ENCODE measurements around the gene COTL1.
"Not testable (repeated sequence)": the region's sequence is repeated elsewhere in the genome, so short reads cannot be mapped to it uniquely, and the experiment has no call there.

The COTL1 gene

DNA sequence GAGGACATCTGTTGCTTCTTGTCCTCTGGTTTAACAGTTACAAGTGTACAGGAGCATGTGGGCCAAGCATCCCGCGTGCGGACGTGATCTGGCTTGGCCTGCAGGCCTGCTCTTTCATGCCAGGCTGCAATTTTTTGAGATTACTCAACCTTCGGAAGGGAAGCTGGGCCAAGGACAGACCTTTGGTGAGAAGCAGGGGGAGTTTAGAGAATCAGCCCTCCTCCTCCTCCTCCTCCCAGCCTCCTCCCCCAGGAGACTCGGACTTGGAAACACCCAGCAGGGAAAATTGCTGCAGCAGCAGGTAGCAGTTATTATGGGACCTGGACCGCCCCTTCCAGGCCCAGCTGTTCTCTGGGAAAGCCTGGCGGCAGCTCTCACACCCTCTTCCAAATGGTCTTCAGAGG lies 25.3 kb upstream of the COTL1 start:
- DNase-seq (ENCODE audit: low read depth): no peak

GRCh38 chr16:84641643-84642358 lies 23.9 kb upstream of the COTL1 start:
- DNase-seq (ENCODE audit: low read depth): no peak

GRCh38 chr16:84640145-84640544 lies 22.3 kb upstream of the COTL1 start:
- DNase-seq (ENCODE audit: low read depth): no peak

DNA sequence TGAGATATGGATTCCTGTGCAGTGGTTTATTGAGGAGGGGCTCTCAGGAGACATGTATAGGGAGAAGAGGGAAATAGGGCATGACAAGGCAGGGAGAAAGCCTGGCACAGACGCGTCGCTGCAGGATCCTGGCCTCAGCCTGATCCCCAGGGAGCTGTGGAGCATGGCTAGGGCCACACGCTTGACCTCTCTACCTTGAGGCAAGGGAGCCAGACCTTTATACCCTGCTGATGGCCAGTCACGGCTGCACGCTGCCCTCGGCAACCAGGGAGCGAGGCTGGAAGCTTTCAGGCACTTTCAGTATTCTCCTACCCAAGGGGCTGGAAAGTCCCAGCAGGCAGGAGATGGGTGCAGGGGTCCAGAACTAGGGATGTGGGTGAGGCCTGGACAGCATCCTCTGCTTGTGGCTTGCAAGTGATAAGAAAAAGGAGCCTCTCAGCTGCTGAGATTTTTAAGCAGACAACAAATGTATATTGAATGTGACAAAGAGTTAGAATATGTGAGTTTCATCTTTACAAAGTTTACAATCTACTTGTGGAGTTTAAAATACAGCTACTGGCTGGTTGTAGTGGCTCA lies 20.4 kb upstream of the COTL1 start:
- DNase-seq (ENCODE audit: low read depth): no peak

GRCh38 chr16:84637709-84638108 lies 19.8 kb upstream of the COTL1 start:
- DNase-seq (ENCODE audit: low read depth): no peak

DNA sequence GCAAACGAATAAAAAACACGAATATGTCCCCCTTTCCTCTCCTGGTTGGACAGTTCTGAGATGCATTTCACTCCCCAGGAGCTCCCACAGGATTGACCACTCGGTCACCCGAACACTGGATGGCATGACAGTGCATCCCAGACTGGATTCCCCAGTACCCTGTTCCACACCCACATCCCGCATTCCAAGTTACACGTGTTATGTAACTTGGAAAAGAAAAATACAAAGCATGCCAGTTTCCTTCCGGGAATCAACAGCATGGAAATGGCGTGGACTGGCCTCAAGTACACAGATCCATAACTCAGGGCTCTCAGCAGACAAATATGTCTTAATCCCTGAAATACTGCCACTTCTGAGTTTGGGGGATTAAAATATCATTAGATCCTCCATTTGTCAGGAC lies 17.8 kb upstream of the COTL1 start:
- DNase-seq (ENCODE audit: low read depth): no peak

DNA sequence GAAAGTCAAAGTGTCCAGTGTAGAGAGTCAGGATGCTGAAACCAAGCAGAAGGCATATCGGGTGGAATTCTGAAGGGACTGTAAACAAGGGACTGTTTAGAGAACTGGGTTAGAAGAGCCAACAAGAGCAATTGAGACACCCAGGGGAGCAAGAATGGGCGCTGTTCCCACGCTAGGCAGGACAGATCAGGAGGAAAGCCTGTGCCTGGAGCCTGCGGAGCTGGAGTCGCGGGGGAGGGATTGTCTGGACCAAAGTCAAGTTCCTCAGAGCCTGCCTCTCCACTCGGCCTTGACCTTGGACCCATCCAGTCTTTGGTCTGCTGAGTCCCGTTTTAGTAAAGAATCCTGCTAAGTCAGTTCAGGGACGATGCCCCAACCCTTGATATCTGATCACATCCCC lies 15.7 kb upstream of the COTL1 start:
- no peak for DNase-seq (ENCODE audit: low read depth)

DNA sequence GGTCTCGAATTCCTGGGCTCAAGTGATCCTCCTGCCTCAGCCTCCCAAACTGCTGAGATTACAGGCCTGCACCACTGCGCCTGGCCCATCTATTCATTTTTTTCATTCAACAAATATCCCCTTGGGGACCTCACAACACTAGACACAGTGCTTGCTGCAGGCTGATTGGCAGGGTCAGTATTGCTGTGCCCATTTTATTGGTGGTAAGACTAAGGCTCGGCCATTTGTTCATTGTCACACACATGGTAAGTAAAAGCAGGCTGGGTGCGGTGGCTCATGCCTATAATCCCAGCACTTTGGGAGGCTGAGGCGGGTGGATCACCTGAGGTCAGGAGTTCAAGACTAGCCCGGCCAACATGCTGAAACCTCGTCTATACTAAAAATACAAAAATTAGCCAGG lies 15.0 kb upstream of the COTL1 start:
- not testable (repeated sequence) for DNase-seq (ENCODE audit: low read depth)

GRCh38 chr16:84631886-84632285 lies 14.0 kb upstream of the COTL1 start:
- DNase-seq (ENCODE audit: low read depth): no peak

DNA sequence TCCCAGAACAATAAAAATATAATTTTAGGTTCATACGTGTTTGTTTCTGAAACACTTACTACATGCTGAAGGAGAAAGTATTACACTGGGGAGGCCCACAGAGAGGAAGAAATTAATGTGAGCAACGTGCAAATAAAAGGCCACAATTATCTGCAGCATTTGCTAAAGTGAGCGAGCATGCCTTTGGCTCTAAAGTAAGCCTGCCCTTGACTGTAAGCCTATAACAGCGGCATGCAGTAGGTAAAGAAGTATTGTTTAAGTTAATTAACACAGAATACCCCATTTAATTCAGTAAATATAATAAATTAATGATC lies 13.2 kb upstream of the COTL1 start:
- no peak for DNase-seq (ENCODE audit: low read depth)

DNA sequence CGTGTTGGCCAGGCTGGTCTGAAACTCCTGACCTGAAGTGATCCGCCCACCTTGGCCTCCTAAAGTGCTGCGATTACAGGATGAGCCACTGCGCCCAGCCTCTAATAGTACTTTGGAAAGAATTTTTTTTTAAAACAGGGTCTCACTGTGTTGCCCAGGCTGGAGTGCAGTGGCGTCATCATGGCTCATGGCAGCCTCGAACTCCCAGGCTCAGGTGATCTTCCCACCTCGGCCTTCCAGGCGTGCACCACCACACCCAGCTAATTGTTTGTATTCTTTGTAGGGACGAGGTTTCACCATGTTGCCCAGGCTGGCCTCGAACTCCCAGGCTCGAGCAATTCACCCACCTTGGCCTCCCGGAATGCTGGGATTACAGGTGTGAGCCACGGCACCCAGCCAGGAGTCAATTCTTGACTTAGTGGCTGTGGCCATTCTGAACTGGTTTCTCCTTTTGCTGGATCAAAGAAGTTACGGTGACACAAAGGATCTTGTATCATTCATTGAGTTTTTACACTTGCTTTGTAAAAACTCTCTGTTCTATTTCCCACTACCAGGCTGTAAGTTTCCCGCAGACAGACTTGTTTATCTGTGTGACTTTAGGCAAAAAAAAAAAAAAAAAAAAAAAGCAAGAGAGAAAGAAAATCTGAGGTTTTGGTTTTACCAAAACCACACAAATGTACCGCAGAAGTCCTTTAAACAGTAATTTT lies 12.7 kb upstream of the COTL1 start:
- no peak for DNase-seq (ENCODE audit: low read depth)

DNA sequence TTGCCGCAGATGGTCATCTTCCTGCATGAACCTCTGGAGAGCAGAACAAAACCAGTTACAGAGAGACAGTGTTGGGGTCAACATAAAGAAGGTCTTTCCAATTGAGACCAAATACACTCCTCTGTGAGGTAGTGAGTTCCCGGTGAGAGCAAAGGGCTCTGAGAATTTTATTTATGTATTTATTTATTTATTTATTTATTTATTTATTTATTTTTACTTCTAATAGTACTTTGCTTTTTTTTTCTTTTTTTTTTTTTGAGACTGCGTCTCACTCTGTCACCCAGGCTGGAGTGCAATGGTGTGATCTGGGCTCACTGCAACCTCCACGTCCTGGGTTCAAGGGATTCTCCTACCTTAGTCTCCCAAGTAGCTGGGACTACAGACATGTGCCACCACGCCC lies 12.1 kb upstream of the COTL1 start:
- DNase-seq (ENCODE audit: low read depth): no peak

DNA sequence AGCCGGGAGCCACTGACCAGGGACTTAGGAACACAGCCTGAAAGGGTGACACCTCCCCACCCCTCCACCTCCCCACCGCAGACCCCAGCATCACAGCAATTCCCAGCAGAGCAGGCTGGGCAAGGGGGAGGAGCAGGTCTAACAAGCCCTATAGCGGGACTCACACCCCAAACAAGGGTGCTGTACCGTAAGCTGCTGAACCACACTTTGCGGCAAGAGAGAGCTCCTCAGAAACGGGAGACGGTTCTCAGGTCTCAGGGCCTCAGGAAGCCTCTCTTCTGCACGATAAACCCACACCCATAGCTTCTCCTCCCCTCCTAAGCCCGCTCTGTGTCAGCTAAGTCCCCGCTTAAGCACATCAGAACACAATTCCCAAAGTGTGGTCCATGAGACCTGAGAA lies 11.7 kb upstream of the COTL1 start:
- no peak for DNase-seq (ENCODE audit: low read depth)

DNA sequence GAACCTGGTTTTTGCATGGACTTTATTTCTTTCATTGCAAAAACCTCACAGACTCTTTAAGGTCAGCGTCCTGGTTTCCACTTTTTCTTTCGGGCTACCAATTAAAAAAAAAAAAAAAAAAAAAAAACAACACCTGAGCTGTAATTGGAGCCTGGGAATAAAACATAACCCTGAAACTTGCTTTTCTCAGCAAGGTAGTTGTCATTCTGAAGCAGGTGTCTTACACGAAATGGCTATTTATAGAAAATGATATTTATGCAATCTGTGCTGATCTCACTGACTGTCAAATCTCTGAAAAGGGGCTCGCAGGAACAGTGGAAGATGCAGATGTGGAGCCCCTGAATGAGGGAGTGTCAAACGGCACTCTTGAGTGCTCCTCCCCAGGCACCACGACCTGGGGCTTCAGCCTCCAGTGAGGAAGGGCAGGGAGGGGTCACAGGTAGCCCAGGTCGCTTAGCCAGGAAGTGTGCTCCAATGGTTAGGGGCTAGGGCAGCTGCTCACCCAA lies 10.4 kb upstream of the COTL1 start:
- no peak for DNase-seq (ENCODE audit: low read depth)

DNA sequence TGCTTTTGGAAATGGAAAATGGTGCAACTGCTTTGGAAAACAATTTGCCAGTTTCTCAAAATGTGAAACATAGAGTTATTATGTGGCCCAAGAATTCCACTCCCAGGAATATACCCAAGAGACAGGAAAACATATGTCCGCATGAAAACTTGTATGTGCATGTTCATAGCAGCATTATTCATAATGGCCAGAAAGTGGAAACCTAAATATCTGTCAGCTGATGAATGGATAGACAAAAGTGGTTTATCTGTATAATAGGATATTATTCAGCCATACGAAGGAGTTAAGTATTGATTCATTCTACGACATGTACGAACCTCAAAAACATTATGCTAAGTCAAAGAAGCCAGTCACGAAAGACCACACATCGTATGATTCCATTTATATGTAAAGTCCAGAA lies 7.7 kb upstream of the COTL1 start:
- DNase-seq (ENCODE audit: low read depth): no peak

- not testable (repeated sequence) for DNase-seq (ENCODE audit: low read depth)
Observed at GRCh38 chr16:84620913-84621312, 3.0 kb upstream of the COTL1 start.

DNA sequence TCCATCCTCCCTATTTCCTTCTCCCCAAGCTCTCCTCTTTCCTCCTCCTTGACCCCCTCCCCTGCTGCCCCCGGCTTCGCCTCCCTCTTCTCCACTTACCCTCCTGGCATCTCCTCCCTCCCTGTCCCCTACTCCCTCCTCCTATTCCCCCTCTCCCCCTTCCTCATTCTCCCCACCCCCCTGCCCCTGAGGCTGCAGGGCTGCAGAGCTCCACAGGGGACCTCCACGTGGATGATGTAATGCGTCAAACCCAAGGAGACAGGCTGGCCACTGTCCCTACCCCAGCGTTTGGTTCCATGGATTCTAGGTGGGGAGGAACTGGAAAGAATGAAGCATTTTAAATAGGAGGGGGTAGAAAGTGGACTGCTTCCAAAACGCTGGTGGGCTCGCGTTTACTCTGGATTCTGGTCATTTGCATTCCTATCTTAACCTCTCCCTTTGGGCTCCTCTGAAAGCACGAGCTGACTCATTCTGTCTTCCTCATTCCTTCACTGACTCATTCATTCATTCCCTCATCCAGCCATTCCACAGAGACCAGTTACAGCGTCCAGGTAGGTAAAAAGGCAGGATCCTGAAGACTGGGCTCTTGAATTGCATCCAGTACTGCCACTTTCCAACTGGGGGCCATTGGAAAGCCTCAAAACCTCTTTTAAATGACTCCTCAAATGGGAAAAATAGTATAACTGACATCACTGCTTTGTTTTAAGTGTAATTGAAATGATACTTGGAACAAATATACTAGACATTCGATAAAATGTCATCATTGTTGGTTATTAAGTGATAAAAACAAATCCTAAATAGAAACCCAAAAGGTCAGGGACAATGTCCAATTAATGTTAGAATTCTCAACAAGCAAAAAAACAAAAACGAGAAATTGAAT lies 943 bp upstream of the COTL1 start:
- DNase-seq (ENCODE audit: low read depth): peak; percentile 87

DNA sequence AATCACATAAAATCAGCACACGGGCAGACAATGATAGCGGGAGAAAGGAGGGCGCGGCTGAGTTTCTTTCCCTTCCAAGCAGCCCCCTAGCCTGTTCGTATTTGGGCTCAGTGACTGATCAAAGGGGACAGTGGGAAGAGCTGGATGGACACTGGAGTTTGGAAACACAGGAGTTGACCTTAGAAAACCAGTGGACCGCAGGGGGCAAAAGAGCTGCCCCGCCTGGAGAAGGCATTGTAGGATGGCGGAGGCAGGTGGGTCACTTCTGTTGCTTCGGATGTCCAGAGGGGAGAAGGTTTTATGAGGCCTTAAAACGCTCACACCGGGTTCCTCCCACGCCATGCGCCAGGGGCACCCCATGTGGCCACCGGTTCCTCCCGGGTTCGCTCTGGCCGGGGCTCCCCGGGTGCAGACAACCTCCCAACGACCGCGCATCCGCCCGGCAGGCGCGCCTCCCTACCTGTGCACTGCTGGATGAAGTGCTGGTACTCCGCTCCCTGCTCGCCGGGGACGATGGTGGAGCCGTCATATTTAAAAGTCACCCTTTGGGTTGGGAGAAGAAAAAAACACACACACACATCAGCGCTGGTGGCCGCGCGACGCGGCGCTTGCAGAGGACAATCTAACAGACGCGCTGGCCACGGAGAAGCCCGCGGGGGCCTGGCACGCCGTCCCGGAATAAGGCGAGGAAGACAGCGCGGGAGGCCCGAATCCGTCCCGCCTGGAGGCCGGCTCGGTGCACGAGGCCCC lies 662 bp downstream of the COTL1 start:
- no peak for DNase-seq (ENCODE audit: low read depth)

DNA sequence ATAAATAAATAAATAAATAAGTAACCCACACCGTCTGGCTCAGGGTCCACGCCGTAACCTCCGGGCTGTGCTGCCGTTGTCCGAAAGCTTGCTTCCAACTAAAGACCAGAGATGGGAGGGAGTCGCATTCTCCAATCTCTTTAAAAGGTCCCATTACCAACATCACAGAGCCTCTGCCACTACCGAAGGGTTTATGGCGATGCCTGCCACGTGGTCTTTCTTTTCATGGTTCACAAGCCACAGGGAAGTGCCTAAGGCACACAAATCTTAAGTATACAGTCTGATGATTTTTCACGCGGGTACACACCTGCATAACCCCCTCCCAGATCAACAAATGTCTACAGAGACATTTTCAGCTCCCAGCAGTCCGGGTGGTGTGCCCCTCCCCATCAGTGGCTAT lies 1.4 kb downstream of the COTL1 start:
- DNase-seq (ENCODE audit: low read depth): no peak

DNA sequence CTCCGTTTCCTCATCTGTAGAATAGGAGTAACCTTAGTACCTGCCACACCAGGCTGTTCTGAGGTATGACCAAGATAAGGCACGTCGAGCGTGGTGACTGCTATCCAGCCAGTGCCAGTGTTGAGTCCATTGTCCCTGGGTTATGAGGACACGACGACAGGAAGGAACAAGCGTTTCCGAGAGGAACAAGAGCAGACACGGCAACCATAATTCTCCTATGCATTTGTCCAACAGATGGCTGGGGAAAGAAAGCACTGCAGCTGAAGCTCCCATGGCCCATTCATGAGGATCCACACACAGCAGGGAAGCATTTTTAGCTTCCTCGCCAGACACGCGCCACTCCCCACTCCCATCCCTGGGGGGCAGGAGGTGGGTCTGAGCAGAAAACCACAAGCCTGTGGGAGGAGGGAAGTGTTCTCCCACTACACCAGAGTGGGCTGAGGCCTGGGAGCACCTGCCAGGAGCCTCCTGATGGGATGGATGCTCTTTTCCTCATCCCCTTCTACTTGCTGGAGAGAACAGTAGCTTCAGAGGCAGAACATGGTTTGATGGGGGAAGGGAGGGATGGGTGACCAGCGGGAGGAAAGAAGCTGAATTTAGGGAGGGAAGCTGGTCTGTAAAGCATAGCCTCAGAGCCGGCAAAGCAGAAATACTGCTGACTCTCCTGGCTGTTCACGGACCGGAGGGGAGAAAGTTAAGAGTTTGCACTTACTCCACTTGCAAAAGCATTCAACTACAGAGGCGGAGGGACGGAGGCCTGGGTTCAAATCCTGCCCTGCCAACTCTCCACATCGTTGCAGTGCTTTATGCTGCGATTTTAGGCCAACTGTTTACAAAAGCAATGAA lies 2.7 kb downstream of the COTL1 start:
- no peak for DNase-seq (ENCODE audit: low read depth)

DNA sequence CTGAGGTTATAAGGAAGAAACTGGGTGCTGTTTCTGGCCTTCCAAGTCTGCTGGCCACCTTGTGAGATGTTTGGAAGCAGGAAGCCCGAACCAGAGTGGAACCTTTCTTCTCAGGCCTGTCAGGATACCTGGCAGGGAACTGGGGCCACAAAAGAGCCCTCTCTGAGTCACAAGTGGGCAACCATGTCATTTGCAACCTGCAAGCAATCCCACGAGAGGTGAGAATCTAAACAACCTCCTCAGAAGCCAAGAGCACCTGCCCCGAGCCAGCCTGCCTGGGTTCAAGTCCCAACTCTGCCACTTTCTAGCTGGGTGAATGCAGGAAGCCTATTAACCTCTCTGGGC lies 3.3 kb downstream of the COTL1 start:
- DNase-seq (ENCODE audit: low read depth): no peak

Data from HS-5 (cell line).